ENCODE measurements around the gene IQSEC1. TPM values are rescaled to one million over a fixed set of nuclear protein-coding genes. Genes with fewer than 3 reads are reported as not detected.

The IQSEC1 gene
- total and polyA plus RNA-seq, 2 experiments from 2014 or later: 21.2 to 24.7 TPM

DNA sequence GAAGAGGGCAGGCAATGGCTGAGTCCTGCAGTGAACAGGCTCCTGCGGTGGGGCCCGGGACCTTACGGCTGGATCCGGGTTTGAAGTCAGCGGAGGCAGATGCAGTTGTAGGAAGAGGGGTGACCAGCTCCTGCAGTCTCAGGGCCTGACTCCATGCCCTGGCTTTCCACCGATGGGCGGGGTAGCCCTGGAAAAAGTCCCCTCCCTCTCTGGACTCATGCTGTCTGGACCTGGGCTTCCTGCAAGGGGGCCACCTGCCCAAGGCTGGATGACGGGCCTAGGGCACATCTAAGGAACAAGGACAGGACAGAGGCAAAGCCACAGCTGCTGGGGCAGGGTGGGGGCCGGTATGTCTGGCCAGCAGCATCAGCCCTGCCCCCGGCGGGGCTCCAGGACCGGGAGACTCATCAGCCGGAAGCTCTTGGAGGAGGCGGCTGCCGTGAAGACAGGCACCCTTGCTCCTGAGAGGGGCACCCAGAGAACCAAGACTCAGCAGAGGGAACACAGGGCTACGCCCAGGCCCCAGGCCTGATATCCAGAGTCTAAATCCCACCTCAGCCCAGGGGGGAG lies 12.8 kb downstream of the IQSEC1 start:
- Histone ChIP-seq H3K79me2 (no peaks in the 10 kb centered on the region), H3K4me1 (ENCODE audit: insufficient read depth) (no peaks in the 10 kb centered on the region), H3K4me3 (no peak overlapping the region), H2AFZ (no peak overlapping the region), H4K20me1 (ENCODE audit: insufficient read depth, poor library complexity, severe bottlenecking) (no peaks in the 10 kb centered on the region), H3K27ac (no peak overlapping the region), H3K36me3 (replicated peaks; ENCODE audit: insufficient read depth, low read depth) (no peaks in the 10 kb centered on the region), H3K9me3 (ENCODE audit: low read depth) (no peaks in the 10 kb centered on the region), H3K9me2 (replicated peaks; ENCODE audit: insufficient read depth) (no peaks in the 10 kb centered on the region), H3K27me3 (no peaks in the 10 kb centered on the region), H3K4me2 (no peak overlapping the region)
- no peak for DNase-seq (ENCODE audit: low spot score)
- no peak for TF ChIP-seq EZH2phosphoT487 (IDR thresholded peaks at IDR 0.05; ENCODE audit: low read depth, severe bottlenecking, unreplicated experiment)
- 92% methylated on average over 16 of the region's 16 CpGs for WGBS (ENCODE audit: low lambda C conversion rate, missing lambda C conversion rate)

DNA sequence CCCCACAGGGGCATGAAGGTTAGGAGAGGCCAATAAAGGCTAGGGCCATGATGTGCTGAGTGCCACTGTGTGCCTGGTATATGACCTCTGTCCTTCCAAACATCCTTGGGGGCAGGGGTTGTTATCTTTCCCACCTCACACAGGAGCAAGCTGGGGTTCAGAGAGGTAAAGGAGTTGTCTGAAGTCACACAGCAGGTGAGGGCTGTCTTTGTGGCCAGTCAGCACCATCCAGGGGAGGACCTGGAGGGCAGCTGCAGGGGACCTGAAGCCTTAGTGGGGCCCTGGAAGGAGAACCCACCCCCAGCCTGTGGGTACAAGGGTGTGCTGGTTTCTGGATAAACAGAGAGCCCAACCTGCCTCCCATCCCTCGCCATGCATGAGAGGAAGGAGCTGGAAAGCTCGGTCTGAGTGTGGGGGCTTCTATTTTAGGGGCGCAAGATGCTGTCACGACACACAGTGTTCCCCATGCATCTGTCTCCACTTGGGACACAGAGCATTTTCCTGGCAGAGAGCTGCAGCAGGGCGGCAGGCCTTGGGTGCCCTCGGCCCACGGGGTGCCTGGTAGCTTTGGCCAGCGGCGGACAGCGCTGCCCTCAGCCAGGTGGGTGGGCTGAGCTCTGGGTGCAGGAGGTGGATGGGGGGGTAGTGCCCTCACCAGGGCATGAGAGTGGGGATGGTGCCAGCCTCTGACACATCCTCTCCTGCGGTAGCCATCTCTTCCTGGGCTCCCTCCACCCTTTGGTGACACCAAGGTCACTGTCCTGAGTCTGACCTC lies 14.7 kb downstream of the IQSEC1 start:
- Histone ChIP-seq H3K27me3 (no peaks in the 10 kb centered on the region), H3K36me3 (replicated peaks; ENCODE audit: insufficient read depth, low read depth) (no peaks in the 10 kb centered on the region), H3K9me2 (replicated peaks; ENCODE audit: insufficient read depth) (no peaks in the 10 kb centered on the region), H3K4me3 (no peak overlapping the region), H3K4me2 (no peak overlapping the region), H3K79me2 (no peaks in the 10 kb centered on the region), H3K4me1 (ENCODE audit: insufficient read depth) (no peaks in the 10 kb centered on the region), H4K20me1 (ENCODE audit: insufficient read depth, poor library complexity, severe bottlenecking) (no peaks in the 10 kb centered on the region), H2AFZ (no peak overlapping the region), H3K9me3 (ENCODE audit: low read depth) (no peaks in the 10 kb centered on the region), H3K27ac (no peak overlapping the region)
- TF ChIP-seq, protein P1, sequence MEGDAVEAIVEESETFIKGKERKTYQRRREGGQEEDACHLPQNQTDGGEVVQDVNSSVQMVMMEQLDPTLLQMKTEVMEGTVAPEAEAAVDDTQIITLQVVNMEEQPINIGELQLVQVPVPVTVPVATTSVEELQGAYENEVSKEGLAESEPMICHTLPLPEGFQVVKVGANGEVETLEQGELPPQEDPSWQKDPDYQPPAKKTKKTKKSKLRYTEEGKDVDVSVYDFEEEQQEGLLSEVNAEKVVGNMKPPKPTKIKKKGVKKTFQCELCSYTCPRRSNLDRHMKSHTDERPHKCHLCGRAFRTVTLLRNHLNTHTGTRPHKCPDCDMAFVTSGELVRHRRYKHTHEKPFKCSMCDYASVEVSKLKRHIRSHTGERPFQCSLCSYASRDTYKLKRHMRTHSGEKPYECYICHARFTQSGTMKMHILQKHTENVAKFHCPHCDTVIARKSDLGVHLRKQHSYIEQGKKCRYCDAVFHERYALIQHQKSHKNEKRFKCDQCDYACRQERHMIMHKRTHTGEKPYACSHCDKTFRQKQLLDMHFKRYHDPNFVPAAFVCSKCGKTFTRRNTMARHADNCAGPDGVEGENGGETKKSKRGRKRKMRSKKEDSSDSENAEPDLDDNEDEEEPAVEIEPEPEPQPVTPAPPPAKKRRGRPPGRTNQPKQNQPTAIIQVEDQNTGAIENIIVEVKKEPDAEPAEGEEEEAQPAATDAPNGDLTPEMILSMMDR (IDR thresholded peaks at IDR 0.05; ENCODE audit: poor library complexity): no peak
- no peak for TF ChIP-seq EZH2phosphoT487 (IDR thresholded peaks at IDR 0.05; ENCODE audit: low read depth, severe bottlenecking, unreplicated experiment)
- no peak for TF ChIP-seq EZH2 (IDR thresholded peaks at IDR 0.05; ENCODE audit: borderline replicate concordance)
- WGBS (ENCODE audit: low lambda C conversion rate, missing lambda C conversion rate): 96% methylated on average over 11 of the region's 11 CpGs
- no peak for DNase-seq (ENCODE audit: low spot score)

- WGBS (ENCODE audit: low lambda C conversion rate, missing lambda C conversion rate): 91% methylated on average over 6 of the region's 6 CpGs
Measured at GRCh38 chr3:13057282-13058040, 15.8 kb downstream of the IQSEC1 start.

More at GRCh38 chr3:13057282-13058040, 15.8 kb downstream of the IQSEC1 start:
- no peaks in the 10 kb centered on the region for H3K36me3 ChIP-seq (replicated peaks; ENCODE audit: insufficient read depth, low read depth)
- no peaks in the 10 kb centered on the region for H3K4me1 ChIP-seq (ENCODE audit: insufficient read depth)
- TF ChIP-seq, protein P1 (IDR thresholded peaks at IDR 0.05; ENCODE audit: poor library complexity): no peak
- no peak for TF ChIP-seq EZH2 (IDR thresholded peaks at IDR 0.05; ENCODE audit: borderline replicate concordance)
- no peak for TF ChIP-seq EZH2phosphoT487 (IDR thresholded peaks at IDR 0.05; ENCODE audit: low read depth, severe bottlenecking, unreplicated experiment)
- H2AFZ ChIP-seq: no peak overlapping the region
- no peaks in the 10 kb centered on the region for H3K9me3 ChIP-seq (ENCODE audit: low read depth)
- no peaks in the 10 kb centered on the region for H3K9me2 ChIP-seq (replicated peaks; ENCODE audit: insufficient read depth)
- H3K27me3 ChIP-seq: no peaks in the 10 kb centered on the region
- DNase-seq (ENCODE audit: low spot score): no peak
- H4K20me1 ChIP-seq (ENCODE audit: insufficient read depth, poor library complexity, severe bottlenecking): no peaks in the 10 kb centered on the region
- H3K79me2 ChIP-seq: no peaks in the 10 kb centered on the region
- H3K27ac ChIP-seq: no peak overlapping the region
- no peak overlapping the region for H3K4me2 ChIP-seq
- H3K4me3 ChIP-seq: no peak overlapping the region

All from hepatocyte (in vitro differentiated cells).